GM12878 (cell line): Measurements from ENCODE around the gene ADM. TPM values are rescaled to one million over a fixed set of nuclear protein-coding genes. Genes with fewer than 3 reads are reported as not detected.

ENCODE experiments used
- ATAC-seq: fragments of 200-7000 bp; cut with Tn5 transposase; 3 replicates; pipeline ENCODE4 v1.9.1; 2020; ENCODE audit warnings: mild to moderate bottlenecking, moderate library complexity
- BruUV-seq: library from RNA; stranded (reverse); fragments of 400-500 nt; replicated peaks from 2 replicates; lab custom pipeline; 2021; lab: Mats Ljungman, UMichigan
- CTCF ChIA-PET: fragments of 300-600 bp; sonication (Branson Sonifier 250); formaldehyde crosslinking; extraction: SDS; loops from one replicate; lab custom pipeline; 2021; ENCODE audit warnings: inconsistent platforms; lab: Yijun Ruan, JAX
- POLR2A ChIA-PET: fragments of 350-600 bp; formaldehyde crosslinking; extraction: SDS; loops from one replicate; lab custom pipeline; 2021; ENCODE audit warnings: inconsistent platforms; lab: Charles Lee
- RAD21 ChIA-PET: fragments of 300-600 bp; sonication (Branson Sonifier 250); formaldehyde crosslinking; loops from one replicate; lab custom pipeline; 2023; ENCODE audit warnings: antibody characterized with exemption; ENCODE audit not compliant: unreplicated experiment; lab: Charles Lee
- SMC1A ChIA-PET: fragments of 300-600 bp; sonication (Branson Sonifier 250); formaldehyde crosslinking; loops from one replicate; lab custom pipeline; 2023; ENCODE audit not compliant: unreplicated experiment, uncharacterized antibody; lab: Charles Lee
- DNase-seq: peaks from one replicate; pipeline ENCODE4 v3.0.0-alpha.2; 2011; ENCODE audit warnings: low read depth, low spot score
- FAIRE-seq: peaks from 3 replicates; lab custom pipeline; 2011; peaks lifted over from hg19 to GRCh38; lab: Jason Lieb, UNC
- H2AFZ ChIP-seq: 2 replicates; pipeline ENCODE4 v1.6.0; 2011; ENCODE audit warnings: low read depth, low read length, control low read depth; ENCODE audit not compliant: control insufficient read depth
- H3K27ac ChIP-seq: 2 replicates; pipeline ENCODE4 v1.5.1; 2011; ENCODE audit warnings: control low read depth; ENCODE audit not compliant: control insufficient read depth, insufficient read depth
- H3K27me3 ChIP-seq, 2 experiments: replicated peaks in 1 of 2; 2 replicates each; pipeline versions ENCODE4 v1.6.0 to v1.6.1; 2011; ENCODE audit warnings: low read length in 1 of 2; ENCODE audit not compliant: control insufficient read depth in 2 of 2, insufficient read depth in 2 of 2
- H3K36me3 ChIP-seq, 2 experiments: 2 replicates each; pipeline ENCODE4 v1.5.1; 2011; ENCODE audit warnings: low read length in 1 of 2; ENCODE audit not compliant: control insufficient read depth in 2 of 2, insufficient read depth in 2 of 2
- H3K4me1 ChIP-seq: 2 replicates; pipeline ENCODE4 v1.6.1; 2011; ENCODE audit warnings: mild to moderate bottlenecking, low read length, moderate library complexity, mixed read lengths; ENCODE audit not compliant: control insufficient read depth, insufficient read depth
- H3K4me2 ChIP-seq: 2 replicates; pipeline ENCODE4 v1.6.0; 2011; ENCODE audit warnings: control low read depth; ENCODE audit not compliant: control insufficient read depth, insufficient read depth
- H3K4me3 ChIP-seq: fragments of 200-600 bp; sonication (generic); 2 replicates; pipeline ENCODE4 v1.5.1; 2016
- H3K79me2 ChIP-seq: 2 replicates; pipeline ENCODE4 v1.6.0; 2011; ENCODE audit warnings: low read length; ENCODE audit not compliant: control insufficient read depth, insufficient read depth
- H3K9ac ChIP-seq: 2 replicates; pipeline ENCODE4 v1.8.0; 2011; ENCODE audit warnings: low read length, control low read depth, mixed read lengths; ENCODE audit not compliant: control insufficient read depth, insufficient read depth
- H3K9me3 ChIP-seq: replicated peaks from 3 replicates; pipeline ENCODE4 v1.5.1; 2011; ENCODE audit warnings: mild to moderate bottlenecking, low read length; ENCODE audit not compliant: control insufficient read depth, insufficient read depth
- H4K20me1 ChIP-seq: 2 replicates; pipeline ENCODE4 v1.6.0; 2011; ENCODE audit not compliant: control insufficient read depth, insufficient read depth
- BMI1 ChIP-seq: fragments of 450-650 bp; IDR thresholded peaks from 2 replicates; pipeline ENCODE4 v1.6.1; 2016; ENCODE audit warnings: mild to moderate bottlenecking, moderate library complexity, borderline replicate concordance
- CBX5 ChIP-seq: sonication (generic); IDR thresholded peaks from 2 replicates; pipeline ENCODE4 v1.6.1; 2016; ENCODE audit warnings: low read depth, moderate library complexity, mild to moderate bottlenecking, inconsistent platforms
- CHD2 ChIP-seq: IDR thresholded peaks from 2 replicates; pipeline ENCODE4 v1.6.1; 2011; ENCODE audit warnings: low read depth, low read length, improper control_type of control experiment, borderline replicate concordance
- CREB1 ChIP-seq: IDR thresholded peaks from 2 replicates; pipeline ENCODE4 v1.6.1; 2012; ENCODE audit warnings: low read depth, mild to moderate bottlenecking, inconsistent platforms
- E4F1 ChIP-seq: fragments of 450-650 bp; IDR thresholded peaks from 2 replicates; pipeline ENCODE4 v1.6.1; 2018; ENCODE audit warnings: borderline replicate concordance, mild to moderate bottlenecking; ENCODE audit not compliant: partially characterized antibody
- EZH2 ChIP-seq: IDR thresholded peaks from 2 replicates; pipeline ENCODE4 v1.6.1; 2012; ENCODE audit warnings: low read depth, mild to moderate bottlenecking, control low read depth, inconsistent platforms, low read length, borderline replicate concordance; ENCODE audit not compliant: control insufficient read depth
- IKZF2 ChIP-seq, 2 experiments: fragments of 450-650 bp; IDR thresholded peaks; 2 replicates each; pipeline ENCODE4 v1.6.1; 2017; ENCODE audit warnings: mild to moderate bottlenecking in 2 of 2, moderate library complexity in 2 of 2
- LARP7 ChIP-seq: fragments of 450-650 bp; IDR thresholded peaks from 2 replicates; pipeline ENCODE4 v1.6.1; 2017; ENCODE audit warnings: mild to moderate bottlenecking
- NR2F1 ChIP-seq: fragments of 450-650 bp; conservative IDR thresholded peaks from 2 replicates; pipeline ENCODE4 v1.6.1; 2017; ENCODE audit warnings: mild to moderate bottlenecking
- PRDM15 ChIP-seq: fragments of 450-650 bp; formaldehyde crosslinking; IDR thresholded peaks from 2 replicates; pipeline ENCODE4 v1.4.0; 2020; ENCODE audit warnings: mild to moderate bottlenecking, moderate library complexity
- TBL1XR1 ChIP-seq: IDR thresholded peaks from 2 replicates; pipeline ENCODE4 v1.6.1; 2012; ENCODE audit warnings: low read depth, low read length, improper control_type of control experiment
- USF1 ChIP-seq: IDR thresholded peaks from 2 replicates; pipeline ENCODE4 v1.6.1; 2011; ENCODE audit warnings: borderline replicate concordance, low read depth, mild to moderate bottlenecking, moderate library complexity, mixed read lengths, low read length; ENCODE audit not compliant: insufficient read depth; ENCODE audit errors: extremely low read length
- YY1 ChIP-seq: IDR thresholded peaks from 2 replicates; pipeline ENCODE4 v1.6.1; 2011; ENCODE audit warnings: low read depth, mild to moderate bottlenecking, low read length
- ZNF24 ChIP-seq: fragments of 450-650 bp; IDR thresholded peaks from 2 replicates; pipeline ENCODE4 v1.6.1; 2017; ENCODE audit warnings: antibody characterized with exemption, mild to moderate bottlenecking
- WGBS: methylation state at CpG from one replicate; pipeline ENCODE4 v1.1.6; 2016; ENCODE audit warnings: low lambda C conversion rate; ENCODE audit not compliant: insufficient replicate concordance, insufficient coverage; ENCODE audit errors: missing lambda C conversion rate; 5-methylcytosine and 5-hydroxymethylcytosine counted together
- in situ Hi-C: fragments of 300-500 bp; cut with MboI; formaldehyde crosslinking; loops from 9 replicates; pipeline ENCODE4 v1.14.3; 2018; ENCODE audit warnings: mixed read lengths
- intact Hi-C: fragments of 100-400 bp; cut with micrococcal nuclease; formaldehyde crosslinking; loops from one replicate; pipeline ENCODE4 v1.14.2; 2022; ENCODE audit not compliant: unreplicated experiment
- polyA plus RNA-seq, 11 experiments: library from polyadenylated mRNA; depleted of rRNA in 4 of 11; unstranded in 6 of 11; stranded (reverse) in 5 of 11; fragments of >200 nt; fragmentation: Nextera tagmentation in 4 of 11; fragmentation: Illumina TruSeq in 1 of 11; extraction: Ambion mirVana in 4 of 11; extraction: Trizol in 1 of 11; gene quantifications; 1 replicate in 1 of 11; 2 replicates in 10 of 11; pipeline versions ENCODE4 v1.2.1 to v1.2.3, GENCODE V29; 2011 to 2016; ENCODE audit warnings: inconsistent platforms in 2 of 11, missing spikeins in 2 of 11, low read depth in 1 of 11
- total RNA-seq, 4 experiments: library from RNA; depleted of rRNA in 3 of 4; stranded (reverse); fragments of >200 nt in 3 of 4; fragmentation: Illumina TruSeq in 1 of 4; extraction: Trizol in 1 of 4; gene quantifications; 2 replicates each; pipeline versions ENCODE4 v1.2.1 to v1.2.3, GENCODE V29; 2013 to 2021

The ADM gene
- total and polyA plus RNA-seq, 10 of the 15 experiments (the other 5 are each of a cell fraction or from before 2014, with no cell fraction given): 0.11 to 4.2 (median 0.21) TPM; not detected in 7

DNA sequence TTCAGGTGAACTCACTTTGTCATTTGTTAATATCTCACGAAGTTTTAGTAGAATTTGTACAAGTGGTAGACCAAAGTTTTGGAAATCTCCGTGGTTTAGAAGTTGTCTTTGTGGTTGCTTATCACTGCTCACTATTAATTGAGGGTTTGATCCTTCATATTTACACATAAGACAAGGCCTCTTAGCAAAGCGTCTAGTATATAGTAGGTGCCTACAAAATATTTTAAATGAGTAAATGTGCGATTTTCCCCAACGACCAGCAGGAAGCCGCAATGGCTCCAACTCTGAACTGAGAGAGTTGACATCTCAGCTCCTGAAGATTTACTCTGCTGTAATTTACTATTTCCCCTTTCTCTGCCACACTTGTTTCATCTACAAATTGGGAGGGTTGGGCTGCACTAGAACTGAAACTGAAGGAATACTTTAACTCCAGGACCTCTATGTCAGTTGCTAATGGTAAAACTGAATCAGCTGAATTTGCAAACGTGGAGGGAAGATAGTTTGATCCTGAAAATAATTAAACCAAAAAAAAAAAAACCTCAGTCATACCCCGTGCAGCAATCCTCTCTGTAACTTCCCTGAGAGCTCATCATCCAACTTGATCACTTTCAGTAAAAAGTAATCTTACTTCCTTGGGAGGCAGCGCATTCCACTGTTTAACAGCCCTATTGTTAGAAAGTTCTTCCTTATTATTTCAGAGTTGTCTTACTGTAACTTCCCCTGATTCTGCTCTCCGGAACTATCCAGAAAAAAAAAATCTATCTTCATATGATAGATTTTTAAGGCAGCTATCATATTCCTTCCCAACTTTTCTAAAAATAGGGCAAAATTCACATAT, 9.6 kb upstream of the ADM start (continued):
- TF ChIP-seq TBL1XR1: no peak
- no peak for TF ChIP-seq CBX5
- TF ChIP-seq NR2F1: no peak
- no peak for TF ChIP-seq YY1
- TF ChIP-seq CHD2: no peak

GRCh38 chr11:10298342-10298741, 6.5 kb upstream of the ADM start:
- RAD21 ChIA-PET: interaction anchor here (1.0 to 1.8 kb wide), 4 partner anchors 9 to 67 kb away, joined by 3 to 9 read pairs (median 4); no protein-coding TSS in a partner anchor
- no peak for TF ChIP-seq LARP7
- no peak for TF ChIP-seq E4F1
- no peak for TF ChIP-seq ZNF24
- TF ChIP-seq IKZF2 (IDR thresholded peaks at IDR 0.05): peak; percentile 87 to 91
- TF ChIP-seq BMI1: peak; percentile 50; the same call in 1 of the 2 replicates
- TF ChIP-seq YY1: 0 out of 2 replicates have a peak, but pooled peaks have one; percentile 54
- TF ChIP-seq CREB1: 0 out of 2 replicates have a peak, but pooled peaks have one; percentile 44
- no peak for TF ChIP-seq USF1
- TF ChIP-seq EZH2: peak; percentile 90; the same call in 1 of the 2 replicates
- TF ChIP-seq PRDM15 (CRISPR knock-in tag): no peak

More at GRCh38 chr11:10298342-10298741, 6.5 kb upstream of the ADM start:
- Histone ChIP-seq H3K4me2 (peak overlapping the region; percentile 44), H3K27me3 (peaks cover 10 to 31% of the 10 kb centered on the region in 2 experiments), H3K36me3 (no peaks in the 10 kb centered on the region), H2AFZ (no peak overlapping the region), H3K9me3 (no peaks in the 10 kb centered on the region), H3K4me1 (peaks cover 20% of the 10 kb centered on the region), H3K79me2 (no peaks in the 10 kb centered on the region), H3K27ac (no peak overlapping the region), H3K4me3 (no peak overlapping the region), H4K20me1 (no peaks in the 10 kb centered on the region), H3K9ac (no peak overlapping the region)
- no TSS peak for BruUV-seq
- ChIA-PET SMC1A (interaction anchor here (0.8 to 3.3 kb wide), 10 partner anchors 10 to 685 kb away, joined by 3 to 20 read pairs (median 4); no protein-coding TSS in a partner anchor), CTCF (interaction anchor here (1.1 to 3.8 kb wide), 5 partner anchors 11 to 609 kb away, joined by 3 to 36 read pairs (median 5); no protein-coding TSS in a partner anchor), POLR2A (interaction anchor here (0.6 to 1.4 kb wide), 3 partner anchors 11 to 38 kb away, joined by 3 read pairs; no protein-coding TSS in a partner anchor)
- DNase-seq (peak; percentile 66), FAIRE-seq (peak; percentile 83), ATAC-seq (peak; percentile 97)
- WGBS: 0% methylated on average over 5 of the region's 5 CpGs
- in situ Hi-C loops (loop anchor here (10.0 kb wide), 1 partner anchor 534 kb away; no protein-coding TSS in a partner anchor), intact Hi-C loops (no loop called here)
